ENCODE results near the gene NCOA1.
"Not testable (repeated sequence)": the region's sequence is repeated elsewhere in the genome, so short reads cannot be mapped to it uniquely, and the experiment has no call there.

Gene NCOA1

DNA sequence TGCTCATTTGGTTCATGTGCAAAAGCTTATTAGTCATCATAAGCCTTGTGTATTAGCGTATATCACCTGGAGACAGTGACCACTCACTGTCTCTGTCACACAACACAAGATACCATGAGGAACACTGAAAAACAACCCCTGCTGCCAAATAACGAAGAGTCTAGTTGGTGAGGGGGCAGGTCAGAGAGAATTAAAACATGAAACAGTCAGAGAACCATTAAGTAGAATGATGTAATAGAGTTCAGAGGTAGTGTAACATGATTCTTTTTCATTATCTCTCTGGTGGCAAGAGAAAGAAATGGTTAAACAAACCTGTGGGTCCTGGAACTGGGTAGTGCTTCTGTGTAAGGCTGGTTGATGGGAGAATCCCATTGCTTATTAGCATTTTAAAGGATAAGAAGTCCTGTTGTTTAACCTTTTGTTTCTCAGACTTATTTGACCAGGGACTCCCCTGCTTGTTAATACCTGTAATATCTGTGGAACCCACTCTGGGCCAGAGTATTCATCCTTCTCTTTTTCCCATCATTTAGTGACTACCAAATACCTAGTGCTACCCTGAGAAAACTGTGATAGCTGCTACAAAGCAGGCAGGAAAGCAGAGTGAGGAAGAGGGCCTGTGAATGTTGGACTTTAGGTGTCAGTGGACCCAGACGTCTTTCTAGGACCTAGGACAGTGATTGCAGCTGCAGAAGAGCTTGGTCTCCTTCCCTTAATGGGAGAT is 264.1 kb downstream of the NCOA1 start:
- DNase-seq = no peak

GRCh38 chr2:24756789-24757188 is 265.7 kb downstream of the NCOA1 start:
- no peak for DNase-seq

GRCh38 chr2:24761866-24762265 is 270.8 kb downstream of the NCOA1 start:
- DNase-seq = no peak

GRCh38 chr2:24762518-24762917 is 271.5 kb downstream of the NCOA1 start:
- no peak for DNase-seq

GRCh38 chr2:24763843-24764242 is 272.8 kb downstream of the NCOA1 start:
- DNase-seq = no peak

DNA sequence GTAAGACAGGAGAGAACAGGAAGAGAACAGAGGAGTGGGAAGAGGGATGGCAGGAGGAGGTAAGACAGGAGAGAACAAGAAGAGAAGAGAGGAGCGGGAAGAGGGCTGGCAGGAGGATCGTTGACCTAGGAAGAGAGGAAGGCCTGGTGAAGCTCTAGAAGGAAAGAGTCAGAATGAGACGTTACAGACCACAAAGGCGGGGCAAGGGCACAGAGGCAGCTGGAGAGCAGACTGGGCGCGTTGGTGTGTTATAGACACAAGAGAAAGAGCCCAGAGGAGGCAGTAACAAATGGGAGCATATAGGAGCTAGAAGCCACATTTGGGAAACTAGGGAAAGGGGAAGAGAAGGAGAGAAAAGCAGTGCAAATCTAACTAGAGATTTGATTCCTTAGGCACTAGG is 275.6 kb downstream of the NCOA1 start:
- DNase-seq = no peak

- DNase-seq = no peak
Measured at GRCh38 chr2:24768013-24768412, 277.0 kb downstream of the NCOA1 start.

DNA sequence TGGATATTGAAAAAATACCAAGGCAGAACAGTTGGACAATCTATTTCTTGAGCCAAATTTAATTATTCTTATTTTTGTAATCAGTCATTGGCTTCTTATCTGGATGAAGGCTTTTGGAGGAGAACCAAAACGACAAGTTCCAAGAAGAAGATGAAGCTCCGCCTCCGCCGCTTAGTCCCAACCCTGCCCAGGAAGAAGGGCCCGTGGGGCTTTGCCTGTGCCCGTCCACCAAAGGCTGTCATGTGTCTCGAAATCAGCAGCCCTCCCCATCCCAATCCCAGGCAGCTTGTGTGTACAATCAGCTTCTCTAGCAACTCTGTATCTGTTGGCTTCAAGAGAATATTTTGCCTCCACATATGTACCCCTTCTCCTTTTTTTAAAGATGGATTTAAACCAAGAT is 277.5 kb downstream of the NCOA1 start:
- DNase-seq = no peak

DNA sequence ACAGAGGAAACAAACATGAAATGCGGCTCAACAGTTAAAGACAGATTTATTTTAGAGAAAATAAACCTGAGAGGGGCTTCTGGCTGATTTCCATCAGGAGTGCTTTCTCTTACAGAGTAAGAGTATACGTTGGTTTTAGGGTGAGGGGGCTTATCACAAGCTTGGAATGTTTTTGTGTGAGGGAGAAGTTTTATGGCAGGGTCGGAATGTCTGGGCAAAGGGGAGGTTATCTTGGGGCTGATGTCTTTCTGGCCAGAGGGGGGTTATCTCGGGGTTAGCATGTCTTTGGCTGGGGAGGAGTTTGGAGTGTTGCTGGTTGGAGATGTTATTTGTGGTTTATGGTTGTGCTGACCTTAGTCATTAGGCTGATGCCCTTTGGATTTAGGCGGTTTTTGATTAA is 280.0 kb downstream of the NCOA1 start:
- DNase-seq = no peak

DNA sequence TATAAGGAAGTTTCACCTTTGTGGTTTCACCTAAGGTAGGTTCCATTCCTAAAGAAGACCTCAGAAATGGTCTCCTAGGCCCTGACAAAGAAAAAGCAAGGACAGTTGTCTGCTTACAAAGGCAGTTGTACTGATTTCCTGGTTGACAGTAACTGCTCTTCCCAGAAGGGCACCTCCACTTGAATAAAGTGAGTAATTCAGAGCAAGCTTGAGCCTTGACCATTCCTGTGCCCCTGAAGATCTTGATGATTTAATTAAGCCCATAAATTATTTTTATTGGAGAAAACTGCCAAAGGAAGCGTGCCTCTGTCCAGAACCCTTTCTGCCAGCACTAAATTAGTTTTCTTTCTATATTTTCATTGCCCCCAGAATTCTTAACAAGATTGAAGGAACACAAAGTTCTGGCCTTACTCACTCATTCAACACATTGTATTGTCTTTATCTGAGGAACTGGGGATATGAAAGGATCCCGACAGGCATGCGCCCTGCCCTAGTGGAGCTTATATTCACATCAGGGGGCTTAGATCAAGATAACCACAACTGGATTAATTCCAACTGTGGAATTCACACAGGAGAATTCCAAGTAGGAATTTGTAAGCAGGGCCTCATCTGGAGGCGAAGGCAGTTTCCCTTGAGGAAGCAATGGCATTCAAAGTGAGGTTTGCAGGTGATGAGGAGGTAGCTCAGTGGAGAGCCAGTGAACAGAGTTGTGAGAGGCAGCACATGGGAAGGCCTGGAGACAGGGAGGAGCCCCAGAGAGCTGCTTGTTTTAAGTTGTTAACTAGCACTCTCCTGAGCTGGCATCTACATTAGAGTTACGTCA is 280.9 kb downstream of the NCOA1 start:
- no peak for DNase-seq

DNA sequence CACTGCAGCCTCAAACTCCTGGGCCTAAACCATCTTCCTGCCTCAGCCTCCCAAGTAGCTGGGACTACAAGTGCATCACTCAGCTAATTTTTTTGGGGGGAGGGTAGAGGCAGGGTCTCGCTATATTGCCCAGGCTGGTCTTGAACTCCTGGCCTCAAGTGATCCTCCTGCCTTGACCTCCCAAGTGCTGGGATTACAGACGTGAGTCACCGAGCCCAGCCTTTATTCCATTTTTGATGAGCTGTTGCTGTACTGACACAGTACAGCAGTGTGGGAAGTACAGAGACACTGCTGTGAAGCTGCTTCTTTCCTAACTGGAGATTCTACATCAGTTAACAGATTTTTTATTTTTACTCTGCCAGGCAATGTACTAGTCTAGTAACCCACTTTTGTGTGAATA is 283.3 kb downstream of the NCOA1 start:
- DNase-seq = no peak

GRCh38 chr2:24779116-24779515 is 288.1 kb downstream of the NCOA1 start:
- no peak for DNase-seq

DNA sequence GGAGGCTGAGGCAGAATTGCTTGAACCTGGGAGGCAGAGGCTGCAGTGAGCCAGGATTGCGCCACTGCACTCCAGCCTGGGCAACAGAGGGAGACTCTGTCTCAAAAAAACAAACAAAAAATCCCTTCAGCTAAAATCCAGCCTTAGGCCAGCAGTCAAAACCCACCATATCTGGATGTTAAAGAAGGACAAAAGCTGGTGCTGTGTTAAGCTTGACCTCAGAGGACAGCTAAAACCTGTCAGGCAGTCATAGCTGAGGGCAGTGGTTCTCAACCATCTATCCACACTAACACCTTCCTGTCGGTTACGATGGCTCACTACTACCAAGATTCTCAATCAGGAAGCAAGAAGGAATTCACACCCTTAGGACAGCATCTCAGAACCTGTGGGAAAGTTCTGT is 292.6 kb downstream of the NCOA1 start:
- DNase-seq = no peak

DNA sequence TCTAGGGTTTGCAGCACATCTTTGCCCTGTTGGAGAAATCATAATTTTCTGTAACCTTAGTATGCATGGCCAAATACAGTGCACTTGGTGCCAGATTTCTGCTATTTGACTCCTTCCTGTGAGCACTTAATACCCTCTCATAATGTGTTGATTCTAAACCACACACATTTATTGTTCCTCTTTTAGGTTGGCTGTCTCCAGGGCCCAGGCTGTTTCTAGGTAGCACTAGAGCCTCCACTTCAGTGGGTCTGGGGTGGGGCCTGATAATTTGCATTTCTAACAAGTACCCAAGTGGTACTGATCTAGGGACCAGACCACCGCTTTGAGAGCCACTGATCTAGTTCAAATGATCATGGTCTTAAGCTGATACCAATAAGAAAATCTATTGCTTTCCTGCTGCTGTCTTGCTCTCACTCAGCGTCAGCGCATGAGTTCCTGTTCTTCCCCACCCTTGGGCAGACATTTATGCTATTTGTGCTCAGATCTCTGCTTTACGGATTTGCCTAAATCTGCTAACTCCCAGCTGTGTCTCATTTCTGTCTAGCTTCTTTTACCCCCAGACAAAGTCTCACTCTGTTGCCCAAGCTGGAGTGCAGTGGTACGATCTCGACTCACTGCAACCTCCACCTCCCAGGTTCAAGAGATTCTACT is 294.7 kb downstream of the NCOA1 start:
- no peak for DNase-seq

DNA sequence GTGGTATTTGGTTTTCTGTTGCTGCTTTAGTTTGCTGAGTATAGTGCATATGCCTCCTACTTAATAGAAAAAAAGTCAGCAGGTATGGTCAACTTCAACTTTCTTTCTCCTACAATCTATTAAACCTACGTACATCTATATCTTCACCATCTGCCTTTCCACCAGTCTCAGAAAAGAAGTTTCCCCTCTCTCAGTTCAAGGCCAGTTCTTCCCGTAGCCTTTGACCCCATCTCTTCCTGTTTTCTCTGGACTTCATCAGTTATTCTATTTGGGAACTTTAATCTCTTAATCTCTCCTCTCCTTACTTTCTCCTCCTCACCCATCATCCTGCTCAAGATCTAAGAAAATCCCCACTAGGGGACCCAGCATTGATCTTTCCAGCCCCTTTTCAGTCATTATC is 296.5 kb downstream of the NCOA1 start:
- no peak for DNase-seq

DNA sequence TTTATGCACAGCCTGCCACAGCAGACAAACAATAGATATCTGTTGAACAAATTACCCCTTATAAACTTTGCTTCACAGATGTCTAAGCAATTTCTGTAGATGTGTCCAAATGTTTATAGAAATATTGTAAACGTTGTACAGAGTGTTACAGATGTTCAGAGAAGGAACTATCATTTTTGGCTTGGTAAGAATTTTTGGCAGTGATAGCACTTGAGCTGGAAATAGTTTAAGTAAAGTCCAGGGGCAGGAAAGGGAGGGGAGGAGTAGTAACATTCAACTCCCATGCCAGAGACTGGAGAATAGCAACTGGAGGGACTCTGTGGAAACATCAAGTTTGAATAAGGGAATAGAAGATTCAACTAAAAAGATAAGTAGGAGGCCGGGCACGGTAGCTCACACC is 297.8 kb downstream of the NCOA1 start:
- DNase-seq = no peak

DNA sequence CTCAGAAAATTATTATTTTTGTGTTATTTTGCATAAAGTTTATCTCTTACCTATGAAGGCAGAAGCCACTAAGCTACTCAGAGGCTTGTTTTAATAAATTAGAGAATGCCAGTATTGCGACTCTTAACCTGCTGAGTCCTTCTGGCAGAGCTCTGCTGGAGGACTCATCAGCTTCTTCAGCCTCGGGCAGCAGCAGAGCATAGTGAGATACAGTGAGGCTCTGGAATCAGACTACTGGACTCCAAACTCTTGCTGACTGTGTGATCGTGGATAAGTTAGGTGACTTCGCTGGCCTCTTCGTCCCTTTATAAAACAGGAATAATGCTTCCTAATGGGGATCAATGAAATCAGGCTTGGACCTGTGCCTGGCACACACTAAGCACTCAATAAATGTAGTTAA is 300.4 kb downstream of the NCOA1 start:
- DNase-seq = no peak

DNA sequence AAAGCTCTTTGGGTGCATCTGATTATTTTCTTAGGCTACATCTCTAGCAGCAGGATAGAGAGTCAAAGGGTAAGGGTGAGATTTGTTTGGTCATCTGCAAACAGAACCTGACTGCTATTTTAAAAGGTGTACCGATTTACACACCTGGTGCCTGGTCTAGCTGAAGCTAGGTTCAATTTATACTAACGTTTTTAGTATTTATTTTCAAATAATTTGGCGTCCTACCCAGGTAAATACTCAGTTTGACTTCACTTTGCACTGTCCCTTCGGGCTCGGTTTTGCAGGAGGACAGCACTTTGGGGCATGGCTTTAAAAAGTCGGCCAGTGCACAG is 301.5 kb downstream of the NCOA1 start:
- no peak for DNase-seq

DNA sequence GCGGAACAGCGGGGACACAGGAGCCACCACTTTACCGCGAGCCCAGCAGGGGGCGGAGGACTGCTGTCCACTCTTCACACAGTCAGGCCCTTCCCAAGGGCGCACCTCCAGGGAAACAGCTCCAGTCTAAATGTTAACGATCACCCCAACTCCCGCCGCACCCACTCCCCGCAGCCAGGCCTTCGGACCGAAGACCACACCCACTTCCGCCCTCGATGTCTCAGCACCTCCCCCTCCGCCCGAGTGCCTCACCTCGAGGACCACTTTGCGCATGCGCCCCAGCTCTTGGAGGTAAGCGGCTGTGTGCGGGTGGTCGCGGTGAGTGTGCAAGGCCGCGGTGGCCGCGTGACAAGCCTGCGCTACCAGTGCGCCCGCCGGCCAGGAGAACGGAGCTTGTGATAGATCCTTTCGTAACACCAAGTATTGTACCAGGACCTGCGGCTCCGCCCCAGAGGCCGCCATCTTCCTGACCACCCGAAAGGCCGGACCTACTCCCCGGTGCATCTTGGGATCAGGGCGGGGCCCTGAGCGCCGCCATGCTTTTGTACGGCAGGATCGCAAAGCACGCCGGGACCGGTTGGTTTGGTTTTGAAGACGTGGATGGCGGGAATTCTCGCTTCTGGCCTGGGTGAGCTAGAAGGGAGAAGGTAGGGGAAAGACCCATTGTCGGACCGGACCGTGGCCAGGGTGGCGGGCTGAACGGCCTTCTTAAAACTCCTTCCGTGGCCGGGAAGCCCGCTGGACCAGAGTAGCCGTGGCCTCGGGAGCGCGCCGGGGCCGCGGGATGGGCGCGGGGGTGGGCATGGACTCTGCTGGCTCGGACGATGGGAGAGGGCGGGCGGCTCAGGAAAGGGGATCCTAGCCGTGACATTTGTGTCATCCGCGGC is 302.1 kb downstream of the NCOA1 start, which contains the start of the genes CENPO and PTRHD1:
Gene CENPO (plus strand): TSS at position 552 of the 887 bp plus-strand sequence. CDS start 495 bp downstream, outside the sequence.
Gene PTRHD1 (minus strand): TSS at position 518 of the 887 bp plus-strand sequence. CDS start 14 bp downstream, at position 504.
- peak; percentile 90 to 96 (median 92) for DNase-seq

DNA sequence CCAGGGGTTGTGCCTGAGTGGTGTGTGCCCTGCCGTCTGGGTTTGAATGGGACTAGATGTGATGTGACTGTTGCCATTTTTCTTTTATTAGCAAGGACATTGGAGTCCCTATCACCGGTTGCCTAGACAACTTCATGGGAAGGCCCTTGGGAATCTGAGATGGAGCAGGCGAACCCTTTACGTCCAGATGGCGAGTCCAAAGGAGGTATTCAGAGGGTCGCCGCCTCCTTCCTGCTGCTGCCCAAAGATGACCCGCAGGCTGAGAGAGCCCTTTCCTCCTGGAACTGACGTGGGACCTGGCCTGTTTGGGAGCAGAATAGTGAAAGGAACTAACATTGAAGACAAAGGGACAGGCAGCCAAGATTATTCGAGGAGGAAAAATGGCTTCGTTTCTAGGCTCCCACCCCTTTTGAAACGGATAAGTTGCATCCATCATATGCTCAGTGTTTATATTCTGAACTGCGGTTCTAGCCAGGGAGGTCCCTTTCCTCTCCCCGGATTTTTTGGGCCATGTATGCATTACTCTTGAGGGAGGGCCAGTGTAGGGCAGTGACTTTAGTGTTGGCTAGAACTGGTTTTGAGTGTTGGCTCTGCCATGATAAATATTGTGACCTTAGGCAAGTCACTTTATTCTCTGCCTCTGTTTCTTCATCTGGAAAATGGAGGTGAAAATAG is 302.8 kb downstream of the NCOA1 start:
- no peak for DNase-seq

DNA sequence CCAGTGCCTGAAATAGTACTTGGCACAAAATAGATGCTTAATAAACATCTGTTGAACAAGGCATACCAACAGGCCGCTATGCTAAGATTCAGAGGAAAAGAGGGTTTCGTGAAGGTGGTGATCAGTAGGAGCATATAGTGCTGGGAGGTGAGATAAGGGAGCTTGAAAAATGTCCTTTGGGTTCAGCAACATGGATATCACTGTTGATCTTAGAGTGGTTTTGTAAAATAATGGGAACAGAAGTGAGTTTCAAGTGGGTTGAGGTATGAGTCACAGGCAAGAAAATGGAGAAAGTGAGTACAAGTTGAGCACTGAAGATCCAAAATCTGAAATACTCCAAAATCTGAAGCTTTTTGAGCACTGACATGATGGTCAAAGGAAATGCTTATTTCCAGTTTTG is 306.6 kb downstream of the NCOA1 start:
- no peak for DNase-seq

- not testable (repeated sequence) for DNase-seq
Measured at GRCh38 chr2:24800487-24800886, 309.4 kb downstream of the NCOA1 start.

Measured in activated naive CD4-positive, alpha-beta T cell (primary cell).